Chondrocyte (in vitro differentiated cells): Measurements from ENCODE around the gene PUS7. TPM values are rescaled to one million over a fixed set of nuclear protein-coding genes. Genes with fewer than 3 reads are reported as not detected.

Experiments
- DNase-seq: peaks from one replicate; pipeline ENCODE4 v3.0.0; 2021; ENCODE audit warnings: mixed read lengths, low spot score
- H3K27ac Mint-ChIP-seq: one replicate; pipeline ENCODE4 v1.8.0; 2021; ENCODE audit warnings: mild to moderate bottlenecking, moderate library complexity, mixed read lengths; ENCODE audit not compliant: unreplicated experiment
- H3K27me3 Mint-ChIP-seq: 2 replicates; pipeline ENCODE4 v1.8.0; 2021; ENCODE audit warnings: low read depth, mixed read lengths
- H3K36me3 Mint-ChIP-seq: 2 replicates; pipeline ENCODE4 v1.8.0; 2021; ENCODE audit warnings: low read depth, mixed read lengths
- H3K4me1 Mint-ChIP-seq: 2 replicates; pipeline ENCODE4 v1.8.0; 2021; ENCODE audit warnings: low read depth, mild to moderate bottlenecking, mixed read lengths
- H3K4me3 Mint-ChIP-seq: one replicate; pipeline ENCODE4 v1.8.0; 2021; ENCODE audit warnings: mild to moderate bottlenecking, moderate library complexity, mixed read lengths; ENCODE audit not compliant: unreplicated experiment
- H3K9me3 Mint-ChIP-seq: 2 replicates; pipeline ENCODE4 v1.8.0; 2021; ENCODE audit warnings: low read depth, mixed read lengths
- CTCF ChIP-seq: fragments of 200-600 bp; sonication (generic); IDR thresholded peaks from 2 replicates; pipeline ENCODE4 v1.5.0; 2021; ENCODE audit warnings: antibody characterized with exemption, mild to moderate bottlenecking, moderate library complexity
- long read RNA-seq: library from polyadenylated mRNA; stranded (forward); transcript quantifications from one replicate; pipeline ENCODE4 v2.0.0, GENCODE V29; 2021
- total RNA-seq: library from RNA; stranded (reverse); gene quantifications from 3 replicates; pipeline ENCODE4 v1.2.1, GENCODE V29; 2021

Gene PUS7
- 15.2 to 18.5 TPM (median 16.2 TPM) in 3 replicates for total RNA-seq
- long read RNA-seq, transcript PUS7-201 (16 exons, 3,480 nt): minor isoform, 5 of 48 reads
- long read RNA-seq, transcript PUS7-202 (16 exons, 2,356 nt): major isoform, 29 of 48 reads
- long read RNA-seq, partial matches to known transcripts: 4 of 48 reads
- long read RNA-seq, other reads (novel, unspliced or antisense): 10 of 48 reads

- TF ChIP-seq CTCF: peak; percentile 31
- H3K36me3 Mint-ChIP-seq: peaks cover 3% of the 10 kb centered on the region
- no peaks in the 10 kb centered on the region for H3K9me3 Mint-ChIP-seq
- peak within 1 kb of the TSS; percentile 97 for H3K27ac Mint-ChIP-seq
- H3K27me3 Mint-ChIP-seq: no peaks in the 10 kb centered on the region
- peaks cover 18% of the 10 kb centered on the region for H3K4me1 Mint-ChIP-seq
- H3K4me3 Mint-ChIP-seq: peak within 1 kb of the TSS; percentile 96
- peak; percentile 91 for DNase-seq
These were observed at the start of gene PUS7 for GRCh38 chr7:105521717-105522463. TSS of gene PUS7 (minus strand) at chr7:105522271. CDS start at chr7:105508512, 13,759 bp downstream.

- Mint-ChIP-seq H3K27ac (peak overlapping the region; percentile 32), H3K9me3 (no peaks in the 10 kb centered on the region), H3K27me3 (no peaks in the 10 kb centered on the region), H3K4me1 (no peaks in the 10 kb centered on the region), H3K36me3 (peaks cover 16% of the 10 kb centered on the region), H3K4me3 (no peak overlapping the region)
- DNase-seq: no peak
- TF ChIP-seq CTCF: no peak
These were observed 45.8 kb upstream of the PUS7 start for GRCh38 chr7:105567821-105568220.

- Mint-ChIP-seq H3K36me3 (peaks cover 17% of the 10 kb centered on the region), H3K9me3 (no peaks in the 10 kb centered on the region), H3K27me3 (no peaks in the 10 kb centered on the region), H3K4me1 (no peaks in the 10 kb centered on the region), H3K27ac (no peak overlapping the region), H3K4me3 (no peak overlapping the region)
- TF ChIP-seq CTCF: no peak
- DNase-seq: no peak
These were observed 45.0 kb upstream of the PUS7 start for GRCh38 chr7:105567024-105567423.

GRCh38 chr7:105565190-105565589 lies 43.1 kb upstream of the PUS7 start:
- H3K4me3 Mint-ChIP-seq: no peak overlapping the region
- TF ChIP-seq CTCF: no peak
- DNase-seq: no peak
- H3K9me3 Mint-ChIP-seq: no peaks in the 10 kb centered on the region
- no peak overlapping the region for H3K27ac Mint-ChIP-seq
- H3K4me1 Mint-ChIP-seq: no peaks in the 10 kb centered on the region
- H3K36me3 Mint-ChIP-seq: peaks cover 19% of the 10 kb centered on the region
- H3K27me3 Mint-ChIP-seq: no peaks in the 10 kb centered on the region

- Mint-ChIP-seq H3K27me3 (no peaks in the 10 kb centered on the region), H3K27ac (no peak overlapping the region), H3K4me1 (no peaks in the 10 kb centered on the region), H3K9me3 (no peaks in the 10 kb centered on the region), H3K36me3 (peaks cover 18% of the 10 kb centered on the region), H3K4me3 (no peak overlapping the region)
- no peak for DNase-seq
- no peak for TF ChIP-seq CTCF
These were observed 37.9 kb upstream of the PUS7 start for GRCh38 chr7:105559926-105560325.
